Measurements from ENCODE around the gene FRMD4A. TPM values are rescaled to one million over a fixed set of nuclear protein-coding genes. Genes with fewer than 3 reads are reported as not detected.

Gene FRMD4A
- total RNA-seq, 4 donors from 2014 or later: 4.4 to 7.1 (median 5.2) TPM

GRCh38 chr10:14195433-14195832 is 135.3 kb downstream of the FRMD4A start:
- intact Hi-C loops (cut with DNase I; ENCODE audit: low total_unique reads) (no loop called here), in situ Hi-C loops (cut with MboI; ENCODE audit: low sequenced_read_pairs in 4 of 4) (loop anchor here in 1 of 4 donors (25.0 kb wide), 1 partner anchor 292 kb away; no protein-coding TSS in a partner anchor)
- no peak for DNase-seq
- Histone ChIP-seq H3K4me1 (no peaks in the 10 kb centered on the region), H3K27ac (no peak overlapping the region), H3K36me3 (no peaks in the 10 kb centered on the region), H3K9me3 (no peaks in the 10 kb centered on the region), H3K27me3 (no peaks in the 10 kb centered on the region), H3K4me3 (no peak overlapping the region)
- no peak for TF ChIP-seq CTCF (IDR thresholded peaks at IDR 0.05 in 4 of 5, conservative IDR thresholded peaks at IDR 0.05 in 1 of 5)
- no peak for TF ChIP-seq POLR2A (IDR thresholded peaks at IDR 0.05)
- no peak for ATAC-seq

DNA sequence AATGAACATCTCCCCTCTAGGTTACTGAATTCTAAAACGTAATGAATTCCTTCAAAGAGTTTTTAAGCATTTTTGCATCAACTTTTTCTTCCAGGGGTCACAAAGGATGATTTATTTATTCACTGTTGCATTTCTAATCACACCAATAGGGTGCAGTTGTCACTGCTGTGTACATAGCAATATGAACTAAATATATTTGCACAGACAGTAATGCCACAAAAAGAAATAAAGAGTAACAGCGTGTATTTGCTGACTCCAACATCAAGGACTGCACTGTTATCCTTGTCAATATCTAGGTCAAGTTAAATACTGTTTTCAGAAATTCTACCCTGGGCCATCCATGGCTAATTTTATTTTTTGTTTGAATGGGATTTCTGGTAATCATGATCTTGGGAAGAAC is 138.0 kb downstream of the FRMD4A start:
- ATAC-seq (no peak), DNase-seq (no peak)
- Histone ChIP-seq H3K36me3 (no peaks in the 10 kb centered on the region), H3K27ac (no peak overlapping the region), H3K27me3 (no peaks in the 10 kb centered on the region), H3K4me3 (no peak overlapping the region), H3K4me1 (no peaks in the 10 kb centered on the region), H3K9me3 (no peaks in the 10 kb centered on the region)
- TF ChIP-seq POLR2A (IDR thresholded peaks at IDR 0.05): no peak
- TF ChIP-seq CTCF (IDR thresholded peaks at IDR 0.05 in 4 of 5, conservative IDR thresholded peaks at IDR 0.05 in 1 of 5): no peak
- intact Hi-C loops (cut with DNase I; ENCODE audit: low total_unique reads) (no loop called here), in situ Hi-C loops (cut with MboI; ENCODE audit: low sequenced_read_pairs in 4 of 4) (loop anchor here in 1 of 4 donors (25.0 kb wide), 1 partner anchor 295 kb away; no protein-coding TSS in a partner anchor)

- TF ChIP-seq POLR2A (IDR thresholded peaks at IDR 0.05) (no peak), CTCF (IDR thresholded peaks at IDR 0.05 in 4 of 5, conservative IDR thresholded peaks at IDR 0.05 in 1 of 5) (no peak)
- Histone ChIP-seq H3K36me3 (no peaks in the 10 kb centered on the region), H3K27me3 (no peaks in the 10 kb centered on the region), H3K27ac (no peak overlapping the region), H3K4me3 (no peak overlapping the region), H3K4me1 (no peaks in the 10 kb centered on the region), H3K9me3 (no peaks in the 10 kb centered on the region)
- intact Hi-C loops (cut with DNase I; ENCODE audit: low total_unique reads) (no loop called here), in situ Hi-C loops (cut with MboI; ENCODE audit: low sequenced_read_pairs in 4 of 4) (loop anchor here in 1 of 4 donors (25.0 kb wide), 1 partner anchor 295 kb away; no protein-coding TSS in a partner anchor)
- no peak for ATAC-seq
- DNase-seq: no peak
Measured at GRCh38 chr10:14191871-14192270, 138.9 kb downstream of the FRMD4A start.

- Histone ChIP-seq H3K4me3 (no peak overlapping the region), H3K27ac (no peak overlapping the region), H3K27me3 (no peaks in the 10 kb centered on the region), H3K4me1 (no peaks in the 10 kb centered on the region), H3K9me3 (no peaks in the 10 kb centered on the region), H3K36me3 (no peaks in the 10 kb centered on the region)
- TF ChIP-seq POLR2A (IDR thresholded peaks at IDR 0.05) (no peak), CTCF (IDR thresholded peaks at IDR 0.05 in 4 of 5, conservative IDR thresholded peaks at IDR 0.05 in 1 of 5) (no peak)
- DNase-seq (no peak), ATAC-seq (no peak)
- in situ Hi-C loops (cut with MboI; ENCODE audit: low sequenced_read_pairs in 4 of 4): loop anchor here in 1 of 4 donors (25.0 kb wide), 1 partner anchor 296 kb away; no protein-coding TSS in a partner anchor
- intact Hi-C loops (cut with DNase I; ENCODE audit: low total_unique reads): no loop called here
Measured at GRCh38 chr10:14191407-14191806, 139.3 kb downstream of the FRMD4A start.

DNA sequence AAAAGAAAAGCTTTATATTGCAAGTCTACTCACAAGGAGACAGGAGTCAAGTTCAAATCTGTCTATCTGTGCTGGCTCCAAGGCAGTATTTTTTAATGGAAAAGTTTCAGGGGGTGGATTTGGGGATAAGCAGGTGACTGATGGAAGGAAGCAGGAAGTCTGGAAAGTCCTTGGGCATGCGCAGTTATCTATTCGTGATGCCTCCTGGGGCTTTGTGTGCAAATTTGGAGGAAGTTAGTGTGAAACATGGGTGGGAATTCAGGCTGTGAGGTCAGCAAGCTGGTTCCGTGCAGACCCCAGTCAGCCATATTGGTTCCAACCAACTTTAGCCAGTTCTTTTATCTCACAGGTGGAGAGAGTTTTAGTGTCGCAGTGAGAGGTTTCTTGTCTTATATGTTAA is 140.0 kb downstream of the FRMD4A start:
- no peaks in the 10 kb centered on the region for H3K4me1 ChIP-seq
- no peak for TF ChIP-seq CTCF (IDR thresholded peaks at IDR 0.05 in 4 of 5, conservative IDR thresholded peaks at IDR 0.05 in 1 of 5)
- no peak for TF ChIP-seq POLR2A (IDR thresholded peaks at IDR 0.05)
- no peaks in the 10 kb centered on the region for H3K27me3 ChIP-seq
- no peak overlapping the region for H3K27ac ChIP-seq
- DNase-seq: no peak
- H3K4me3 ChIP-seq: no peak overlapping the region
- intact Hi-C loops (cut with DNase I; ENCODE audit: low total_unique reads): no loop called here
- in situ Hi-C loops (cut with MboI; ENCODE audit: low sequenced_read_pairs in 4 of 4): loop anchor here in 1 of 4 donors (25.0 kb wide), 1 partner anchor 297 kb away; no protein-coding TSS in a partner anchor
- H3K36me3 ChIP-seq: no peaks in the 10 kb centered on the region
- no peak for ATAC-seq
- no peaks in the 10 kb centered on the region for H3K9me3 ChIP-seq
